PC-9 (cell line): ENCODE results near the gene GDF2.

Experiments used
- CTCF ChIP-seq: fragments of 200-600 bp; sonication (generic); conservative IDR thresholded peaks from 2 replicates; pipeline ENCODE4 v1.6.1; 2017; ENCODE audit warnings: mixed run types, antibody characterized with exemption, mild to moderate bottlenecking, moderate library complexity
- EZH2 ChIP-seq: fragments of 200-600 bp; sonication (generic); IDR thresholded peaks from 2 replicates; pipeline ENCODE4 v1.8.0; 2017; ENCODE audit warnings: antibody characterized with exemption, low read depth

- TF ChIP-seq CTCF = no peak
- TF ChIP-seq EZH2 = no peak
Observed at GRCh38 chr10:47285381-47286115, 36.7 kb upstream of the GDF2 start.
